ENCODE measurements around the gene UBE2J2. TPM values are rescaled to one million over a fixed set of nuclear protein-coding genes. Genes with fewer than 3 reads are reported as not detected.

The UBE2J2 gene
- total RNA-seq, 1 donor from 2014 or later = 28.7 TPM

DNA sequence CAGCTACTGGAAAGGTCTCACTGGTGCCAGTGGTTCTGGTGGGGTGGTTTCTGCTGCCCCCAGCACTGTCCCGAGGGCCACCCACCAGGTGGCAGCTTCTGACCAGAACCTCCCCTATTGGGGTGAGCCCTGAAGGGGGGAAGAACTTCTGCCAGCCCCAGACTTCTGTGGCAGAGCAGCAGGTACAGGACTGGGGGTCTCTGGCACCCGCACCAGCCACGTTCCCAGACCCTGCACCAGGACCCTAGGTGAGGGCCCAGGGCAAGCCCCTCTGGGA lies 36.4 kb upstream of the UBE2J2 start:
- H3K4me1 ChIP-seq (ENCODE audit: control insufficient read depth in 3 of 3, insufficient read depth in 3 of 3, low read length in 3 of 3) = peaks cover 40 to 47% (median 46%) of the 10 kb centered on the region in 3 donors
- H3K9ac ChIP-seq (ENCODE audit: low read depth in 1 of 3, low read length in 3 of 3) = peak overlapping the region in 1 of 3 donors; percentile 86
- H3K27me3 ChIP-seq (ENCODE audit: control insufficient read depth in 3 of 3, insufficient read depth in 3 of 3, low read length in 3 of 3) = no peaks in the 10 kb centered on the region
- no peaks in the 10 kb centered on the region for H3K9me3 ChIP-seq (ENCODE audit: control insufficient read depth in 3 of 3, low read length in 3 of 3)
- no peak overlapping the region for H3K27ac ChIP-seq (ENCODE audit: low read depth, low read length)
- no peak overlapping the region for H3K4me3 ChIP-seq (ENCODE audit: low read length in 3 of 3)
- H3K36me3 ChIP-seq (ENCODE audit: control insufficient read depth in 3 of 3, insufficient read depth in 3 of 3, low read length in 3 of 3) = peaks cover 36 to 43% (median 39%) of the 10 kb centered on the region in 3 donors

DNA sequence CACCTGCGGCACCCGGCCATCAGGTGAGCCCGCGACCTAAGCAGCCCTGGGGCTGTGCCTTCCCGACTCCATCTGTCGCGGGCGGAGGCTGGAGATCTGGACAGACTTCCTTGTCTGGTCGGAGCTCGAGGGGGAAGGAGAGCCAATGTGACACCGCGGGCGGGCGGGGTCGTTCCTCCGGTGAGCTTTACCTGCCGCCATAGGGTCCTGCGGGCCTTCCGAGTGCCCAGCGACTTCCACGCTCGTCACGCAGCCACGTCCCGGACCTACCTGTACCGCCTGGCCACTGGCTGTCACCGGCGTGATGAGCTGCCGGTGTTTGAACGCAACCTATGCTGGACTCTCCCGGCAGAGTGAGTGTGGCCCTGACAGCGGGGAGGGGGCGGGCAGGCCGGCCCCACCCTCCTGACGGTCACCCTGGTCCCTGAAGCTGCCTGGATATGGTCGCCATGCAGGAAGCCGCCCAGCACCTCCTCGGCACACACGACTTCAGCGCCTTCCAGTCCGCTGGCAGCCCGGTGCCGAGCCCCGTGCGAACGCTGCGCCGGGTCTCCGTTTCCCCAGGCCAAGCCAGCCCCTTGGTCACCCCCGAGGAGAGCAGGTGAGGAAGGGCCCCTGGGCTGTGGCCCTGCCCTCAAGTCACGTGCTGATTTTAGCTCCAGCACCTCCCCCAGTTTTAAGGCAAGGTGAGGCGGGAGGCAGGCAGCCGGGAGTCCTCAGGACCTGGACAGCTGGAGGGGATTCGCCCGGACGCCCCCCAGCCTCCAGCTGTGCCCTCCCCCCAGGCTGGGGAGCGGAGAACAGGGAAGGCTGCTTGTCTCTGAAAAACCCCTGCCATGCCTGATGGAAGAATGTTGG lies 35.8 kb upstream of the UBE2J2 start:
- peak overlapping the region; percentile 84 for H3K27ac ChIP-seq (ENCODE audit: low read depth, low read length)
- peak overlapping the region; percentile 54 to 78 (median 77) for H3K4me3 ChIP-seq (ENCODE audit: low read length in 3 of 3)
- no peaks in the 10 kb centered on the region for H3K9me3 ChIP-seq (ENCODE audit: control insufficient read depth in 3 of 3, low read length in 3 of 3)
- peak overlapping the region; percentile 61 to 86 (median 85) for H3K9ac ChIP-seq (ENCODE audit: low read depth in 1 of 3, low read length in 3 of 3)
- no peaks in the 10 kb centered on the region for H3K27me3 ChIP-seq (ENCODE audit: control insufficient read depth in 3 of 3, insufficient read depth in 3 of 3, low read length in 3 of 3)
- H3K4me1 ChIP-seq (ENCODE audit: control insufficient read depth in 3 of 3, insufficient read depth in 3 of 3, low read length in 3 of 3) = peaks cover 46 to 53% (median 52%) of the 10 kb centered on the region in 3 donors
- H3K36me3 ChIP-seq (ENCODE audit: control insufficient read depth in 3 of 3, insufficient read depth in 3 of 3, low read length in 3 of 3) = peaks cover 31 to 37% (median 33%) of the 10 kb centered on the region in 3 donors

- Histone ChIP-seq H3K27me3 (ENCODE audit: control insufficient read depth in 3 of 3, insufficient read depth in 3 of 3, low read length in 3 of 3) (no peaks in the 10 kb centered on the region), H3K4me1 (ENCODE audit: control insufficient read depth in 3 of 3, insufficient read depth in 3 of 3, low read length in 3 of 3) (peaks cover 48 to 60% (median 57%) of the 10 kb centered on the region in 3 donors), H3K27ac (ENCODE audit: low read depth, low read length) (peak overlapping the region; percentile 84), H3K36me3 (ENCODE audit: control insufficient read depth in 3 of 3, insufficient read depth in 3 of 3, low read length in 3 of 3) (peaks cover 24 to 31% (median 26%) of the 10 kb centered on the region in 3 donors), H3K9me3 (ENCODE audit: control insufficient read depth in 3 of 3, low read length in 3 of 3) (no peaks in the 10 kb centered on the region), H3K9ac (ENCODE audit: low read depth in 1 of 3, low read length in 3 of 3) (peak overlapping the region; percentile 61 to 86 (median 85)), H3K4me3 (ENCODE audit: low read length in 3 of 3) (peak overlapping the region; percentile 54 to 78 (median 77))
Measured at GRCh38 chr1:1308756-1309250, 35.1 kb upstream of the UBE2J2 start.

DNA sequence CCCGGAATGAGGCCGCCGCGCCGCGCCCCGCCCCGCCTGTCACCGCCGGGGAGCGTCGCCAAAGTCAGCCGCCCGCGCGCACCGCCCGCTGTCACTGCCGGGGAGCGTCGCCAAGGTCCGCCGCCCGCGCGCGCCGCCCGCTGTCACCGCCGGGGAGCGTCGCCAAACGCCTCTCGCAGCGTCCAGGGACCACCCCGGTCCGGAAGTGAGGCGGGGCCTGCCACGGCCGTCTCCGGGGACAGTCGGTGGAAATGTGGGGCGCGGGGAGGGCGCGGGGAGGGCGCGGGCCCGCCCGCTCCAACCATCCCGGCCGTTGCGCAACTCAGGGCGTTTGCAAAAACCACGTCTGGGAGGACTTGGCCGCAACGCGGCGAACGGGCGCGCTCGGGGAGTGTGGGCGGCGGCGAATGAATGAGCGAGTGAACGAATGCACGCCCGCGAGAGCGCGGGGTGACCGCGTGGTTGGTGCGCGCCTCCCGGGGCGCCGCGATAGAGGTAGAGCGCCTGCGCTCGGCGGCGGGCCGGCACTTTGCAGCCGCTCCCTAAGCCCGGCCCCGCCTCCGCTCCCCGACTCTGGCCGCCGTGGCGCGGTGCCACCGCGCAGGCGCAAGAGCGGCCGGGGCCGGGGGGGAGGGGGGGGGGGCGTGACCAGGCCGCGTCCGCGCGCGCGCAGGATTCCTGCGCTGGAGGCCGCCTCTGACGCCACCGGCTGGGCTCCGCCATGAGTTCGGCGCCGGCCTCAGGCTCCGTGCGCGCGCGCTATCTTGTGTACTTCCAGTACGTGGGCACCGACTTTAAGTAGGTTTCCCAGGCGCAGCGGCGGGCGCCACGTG lies 34.5 kb upstream of the UBE2J2 start, which contains the start of the genes ACAP3 and PUSL1:
ACAP3 (minus strand) TSS at position 8 of the 833 bp plus-strand sequence. CDS start 115 bp downstream, outside the sequence.
PUSL1 (plus strand) TSS at position 675 of the 833 bp plus-strand sequence; CDS start at position 722, 47 bp downstream.
- Histone ChIP-seq H3K4me1 (ENCODE audit: control insufficient read depth in 3 of 3, insufficient read depth in 3 of 3, low read length in 3 of 3) (peaks cover 42 to 54% (median 52%) of the 10 kb centered on the region in 3 donors), H3K4me3 (ENCODE audit: low read length in 3 of 3) (peak within 1 kb of the TSS; percentile 76 to 82 (median 81)), H3K36me3 (ENCODE audit: control insufficient read depth in 3 of 3, insufficient read depth in 3 of 3, low read length in 3 of 3) (peaks cover 17 to 24% (median 20%) of the 10 kb centered on the region in 3 donors), H3K9ac (ENCODE audit: low read depth in 1 of 3, low read length in 3 of 3) (peak within 1 kb of the TSS; percentile 77 to 89 (median 85)), H3K9me3 (ENCODE audit: control insufficient read depth in 3 of 3, low read length in 3 of 3) (no peaks in the 10 kb centered on the region), H3K27ac (ENCODE audit: low read depth, low read length) (peak within 1 kb of the TSS; percentile 90), H3K27me3 (ENCODE audit: control insufficient read depth in 3 of 3, insufficient read depth in 3 of 3, low read length in 3 of 3) (no peaks in the 10 kb centered on the region)

GRCh38 chr1:1307261-1307922 lies 33.7 kb upstream of the UBE2J2 start:
- H3K27ac ChIP-seq (ENCODE audit: low read depth, low read length) = peak overlapping the region; percentile 44
- peaks cover 38 to 49% (median 45%) of the 10 kb centered on the region in 3 donors for H3K4me1 ChIP-seq (ENCODE audit: control insufficient read depth in 3 of 3, insufficient read depth in 3 of 3, low read length in 3 of 3)
- peak overlapping the region; percentile 70 to 89 (median 72) for H3K9ac ChIP-seq (ENCODE audit: low read depth in 1 of 3, low read length in 3 of 3)

DNA sequence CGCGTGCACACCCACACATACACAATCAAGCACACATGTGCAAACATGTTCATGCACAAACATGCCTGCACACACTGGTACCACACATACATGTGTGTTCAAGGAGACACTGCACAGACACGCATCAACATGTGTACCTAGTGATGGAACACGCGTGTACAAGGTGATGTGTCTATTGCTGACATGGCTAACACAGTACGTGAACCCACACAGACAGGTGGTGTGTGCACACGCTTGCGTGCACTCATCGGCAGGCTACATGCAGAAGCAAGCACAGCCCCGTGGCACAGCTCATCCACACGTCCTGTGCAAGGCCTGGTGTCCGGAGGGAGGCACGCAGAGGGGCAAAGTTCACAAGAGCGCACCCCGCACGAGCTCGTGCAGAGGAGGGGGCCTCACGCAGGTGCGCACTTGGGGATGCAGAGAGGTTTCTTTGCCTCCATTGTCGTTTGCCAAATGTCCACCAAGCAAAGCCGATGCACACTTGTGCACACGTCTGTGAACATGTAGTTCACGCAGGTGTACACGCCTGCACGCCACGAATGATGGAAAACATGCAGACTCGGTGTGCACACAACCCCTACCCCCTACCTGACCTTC lies 33.1 kb upstream of the UBE2J2 start:
- Histone ChIP-seq H3K27me3 (ENCODE audit: control insufficient read depth in 3 of 3, insufficient read depth in 3 of 3, low read length in 3 of 3) (no peaks in the 10 kb centered on the region), H3K9me3 (ENCODE audit: control insufficient read depth in 3 of 3, low read length in 3 of 3) (no peaks in the 10 kb centered on the region), H3K27ac (ENCODE audit: low read depth, low read length) (no peak overlapping the region), H3K9ac (ENCODE audit: low read depth in 1 of 3, low read length in 3 of 3) (peak overlapping the region; percentile 70 to 89 (median 72)), H3K4me3 (ENCODE audit: low read length in 3 of 3) (peak overlapping the region; percentile 76 to 82 (median 81)), H3K4me1 (ENCODE audit: control insufficient read depth in 3 of 3, insufficient read depth in 3 of 3, low read length in 3 of 3) (peaks cover 38 to 49% (median 45%) of the 10 kb centered on the region in 3 donors), H3K36me3 (ENCODE audit: control insufficient read depth in 3 of 3, insufficient read depth in 3 of 3, low read length in 3 of 3) (peaks cover 8 to 16% (median 13%) of the 10 kb centered on the region in 3 donors)

More at GRCh38 chr1:1307261-1307922, 33.7 kb upstream of the UBE2J2 start:
- peaks cover 10 to 20% (median 14%) of the 10 kb centered on the region in 3 donors for H3K36me3 ChIP-seq (ENCODE audit: control insufficient read depth in 3 of 3, insufficient read depth in 3 of 3, low read length in 3 of 3)
- H3K4me3 ChIP-seq (ENCODE audit: low read length in 3 of 3) = peak overlapping the region; percentile 76 to 82 (median 81)
- H3K9me3 ChIP-seq (ENCODE audit: control insufficient read depth in 3 of 3, low read length in 3 of 3) = no peaks in the 10 kb centered on the region
- no peaks in the 10 kb centered on the region for H3K27me3 ChIP-seq (ENCODE audit: control insufficient read depth in 3 of 3, insufficient read depth in 3 of 3, low read length in 3 of 3)

DNA sequence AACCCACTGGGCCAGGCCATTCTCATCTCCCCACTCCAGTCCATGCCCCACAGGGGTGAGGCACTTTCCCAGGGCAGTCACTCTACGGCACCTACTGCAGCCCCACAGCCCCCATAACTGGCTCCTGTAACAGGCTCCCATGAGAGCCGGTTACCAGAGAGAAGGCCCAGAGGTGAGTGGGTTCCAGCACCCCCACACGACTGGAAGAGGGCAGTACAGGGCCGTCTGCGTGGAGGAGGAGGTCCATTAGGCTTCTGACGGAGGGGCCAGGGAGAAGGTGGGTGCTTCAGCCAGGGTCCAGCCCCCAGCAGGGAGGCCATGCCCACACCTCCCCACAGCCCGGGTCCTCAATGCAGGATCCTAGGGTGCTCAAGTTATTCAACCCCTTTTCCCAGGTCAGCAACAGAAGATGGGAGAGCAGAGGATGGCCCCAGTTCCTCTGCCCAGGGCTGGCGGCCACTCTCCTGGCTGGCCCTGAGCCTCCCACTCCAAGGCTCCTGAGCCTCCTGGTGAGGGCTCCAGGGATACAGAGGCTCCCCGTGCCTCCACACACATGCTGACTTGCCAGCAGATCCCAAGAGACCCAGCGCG lies 32.5 kb upstream of the UBE2J2 start:
- Histone ChIP-seq H3K4me1 (ENCODE audit: control insufficient read depth in 3 of 3, insufficient read depth in 3 of 3, low read length in 3 of 3) (peaks cover 38 to 49% (median 45%) of the 10 kb centered on the region in 3 donors), H3K27ac (ENCODE audit: low read depth, low read length) (peak overlapping the region; percentile 68), H3K9ac (ENCODE audit: low read depth in 1 of 3, low read length in 3 of 3) (peak overlapping the region; percentile 70 to 89 (median 72)), H3K36me3 (ENCODE audit: control insufficient read depth in 3 of 3, insufficient read depth in 3 of 3, low read length in 3 of 3) (peaks cover 2 to 10% (median 8%) of the 10 kb centered on the region in 3 donors), H3K4me3 (ENCODE audit: low read length in 3 of 3) (peak overlapping the region; percentile 76 to 82 (median 81)), H3K27me3 (ENCODE audit: control insufficient read depth in 3 of 3, insufficient read depth in 3 of 3, low read length in 3 of 3) (no peaks in the 10 kb centered on the region), H3K9me3 (ENCODE audit: control insufficient read depth in 3 of 3, low read length in 3 of 3) (no peaks in the 10 kb centered on the region)

DNA sequence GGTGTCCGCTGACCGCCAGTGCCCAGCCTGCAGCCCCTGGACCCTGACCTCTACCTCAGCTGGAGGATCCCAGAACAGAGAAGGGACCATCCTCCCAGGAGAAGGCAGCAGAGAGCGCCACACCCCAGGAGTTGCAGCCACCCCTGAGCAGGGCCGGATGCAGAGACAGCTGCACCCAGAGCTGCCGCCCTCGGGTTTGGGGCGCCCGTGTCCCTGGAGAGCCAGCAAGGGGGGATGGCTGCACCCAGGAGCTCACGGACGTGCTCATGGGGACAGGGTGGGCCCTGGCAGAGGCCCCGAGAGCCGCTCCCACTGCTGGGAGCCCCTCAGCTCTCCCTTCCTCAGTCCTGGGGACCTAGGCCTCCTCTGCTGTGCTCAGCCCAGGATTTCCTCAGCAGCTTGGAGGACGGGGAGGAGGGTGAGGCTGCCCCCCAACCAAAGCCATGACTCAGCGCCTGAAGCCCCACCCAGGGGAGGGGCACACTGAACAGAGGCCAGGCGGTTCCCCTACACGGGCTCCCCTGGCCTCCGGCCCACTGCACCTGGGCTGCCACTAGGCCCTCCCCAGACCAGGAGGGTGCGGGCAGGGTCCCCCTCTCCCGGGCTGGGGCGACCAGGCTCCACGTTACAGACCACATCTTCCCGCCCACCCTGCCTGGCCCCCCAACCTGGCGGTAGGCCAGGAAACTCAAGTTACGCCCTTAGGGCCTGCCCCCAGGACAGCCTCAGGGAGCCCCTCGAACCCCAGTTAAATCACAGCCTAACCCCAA lies 31.8 kb upstream of the UBE2J2 start:
- Histone ChIP-seq H3K27me3 (ENCODE audit: control insufficient read depth in 3 of 3, insufficient read depth in 3 of 3, low read length in 3 of 3) (no peaks in the 10 kb centered on the region), H3K9ac (ENCODE audit: low read depth in 1 of 3, low read length in 3 of 3) (peak overlapping the region; percentile 69 to 89 (median 72)), H3K4me1 (ENCODE audit: control insufficient read depth in 3 of 3, insufficient read depth in 3 of 3, low read length in 3 of 3) (peaks cover 38 to 49% (median 45%) of the 10 kb centered on the region in 3 donors), H3K27ac (ENCODE audit: low read depth, low read length) (peak overlapping the region; percentile 68), H3K36me3 (ENCODE audit: control insufficient read depth in 3 of 3, insufficient read depth in 3 of 3, low read length in 3 of 3) (peaks cover 0 to 6% (median 4%) of the 10 kb centered on the region in 3 donors), H3K4me3 (ENCODE audit: low read length in 3 of 3) (peak overlapping the region; percentile 76 to 82 (median 81)), H3K9me3 (ENCODE audit: control insufficient read depth in 3 of 3, low read length in 3 of 3) (no peaks in the 10 kb centered on the region)
